SK-N-SH treated with all-trans-retinoic acid at 6 μM for 48 hours (cell line): ENCODE results near the gene MAP4K4.

Source experiments
- BACH2 ChIP-seq: fragments of 250-450 bp; sonication (Bioruptor Pico); IDR thresholded peaks from 2 replicates; pipeline ENCODE4 v1.9.0; 2021; ENCODE audit warnings: mild to moderate bottlenecking, borderline replicate concordance
- TCF4 ChIP-seq: fragments of 250-450 bp; sonication (Bioruptor Pico); IDR thresholded peaks from 2 replicates; pipeline ENCODE4 v1.8.0; 2021; ENCODE audit warnings: mild to moderate bottlenecking, moderate library complexity, borderline replicate concordance
- ZNF8 ChIP-seq: fragments of 450-650 bp; formaldehyde crosslinking; IDR thresholded peaks from 2 replicates; pipeline ENCODE4 v1.5.0; 2020; ENCODE audit warnings: mild to moderate bottlenecking, moderate library complexity
- TF ChIP-seq, protein P1 (sequence below): fragments of 250-450 bp; sonication (Bioruptor Pico); IDR thresholded peaks from 2 replicates; pipeline ENCODE4 v1.8.0; 2020; ENCODE audit warnings: mild to moderate bottlenecking, moderate library complexity, borderline replicate concordance
- TF ChIP-seq, protein P2 (sequence below): fragments of 250-450 bp; sonication (Bioruptor Pico); IDR thresholded peaks from 2 replicates; pipeline ENCODE4 v1.5.1; 2021; ENCODE audit warnings: mild to moderate bottlenecking, moderate library complexity

GRCh38 chr2:101847661-101848339 lies 150.3 kb downstream of the MAP4K4 start:
- TF ChIP-seq, protein P1, sequence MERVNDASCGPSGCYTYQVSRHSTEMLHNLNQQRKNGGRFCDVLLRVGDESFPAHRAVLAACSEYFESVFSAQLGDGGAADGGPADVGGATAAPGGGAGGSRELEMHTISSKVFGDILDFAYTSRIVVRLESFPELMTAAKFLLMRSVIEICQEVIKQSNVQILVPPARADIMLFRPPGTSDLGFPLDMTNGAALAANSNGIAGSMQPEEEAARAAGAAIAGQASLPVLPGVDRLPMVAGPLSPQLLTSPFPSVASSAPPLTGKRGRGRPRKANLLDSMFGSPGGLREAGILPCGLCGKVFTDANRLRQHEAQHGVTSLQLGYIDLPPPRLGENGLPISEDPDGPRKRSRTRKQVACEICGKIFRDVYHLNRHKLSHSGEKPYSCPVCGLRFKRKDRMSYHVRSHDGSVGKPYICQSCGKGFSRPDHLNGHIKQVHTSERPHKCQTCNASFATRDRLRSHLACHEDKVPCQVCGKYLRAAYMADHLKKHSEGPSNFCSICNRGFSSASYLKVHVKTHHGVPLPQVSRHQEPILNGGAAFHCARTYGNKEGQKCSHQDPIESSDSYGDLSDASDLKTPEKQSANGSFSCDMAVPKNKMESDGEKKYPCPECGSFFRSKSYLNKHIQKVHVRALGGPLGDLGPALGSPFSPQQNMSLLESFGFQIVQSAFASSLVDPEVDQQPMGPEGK (CRISPR knock-in tag), result no peak
- TF ChIP-seq ZNF8 (CRISPR knock-in tag), result no peak
- TF ChIP-seq BACH2 (CRISPR knock-in tag), result no peak
- no peak for TF ChIP-seq TCF4 (CRISPR knock-in tag)
- TF ChIP-seq, protein P2, sequence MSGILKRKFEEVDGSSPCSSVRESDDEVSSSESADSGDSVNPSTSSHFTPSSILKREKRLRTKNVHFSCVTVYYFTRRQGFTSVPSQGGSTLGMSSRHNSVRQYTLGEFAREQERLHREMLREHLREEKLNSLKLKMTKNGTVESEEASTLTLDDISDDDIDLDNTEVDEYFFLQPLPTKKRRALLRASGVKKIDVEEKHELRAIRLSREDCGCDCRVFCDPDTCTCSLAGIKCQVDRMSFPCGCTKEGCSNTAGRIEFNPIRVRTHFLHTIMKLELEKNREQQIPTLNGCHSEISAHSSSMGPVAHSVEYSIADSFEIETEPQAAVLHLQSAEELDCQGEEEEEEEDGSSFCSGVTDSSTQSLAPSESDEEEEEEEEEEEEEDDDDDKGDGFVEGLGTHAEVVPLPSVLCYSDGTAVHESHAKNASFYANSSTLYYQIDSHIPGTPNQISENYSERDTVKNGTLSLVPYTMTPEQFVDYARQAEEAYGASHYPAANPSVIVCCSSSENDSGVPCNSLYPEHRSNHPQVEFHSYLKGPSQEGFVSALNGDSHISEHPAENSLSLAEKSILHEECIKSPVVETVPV (CRISPR knock-in tag), result no peak
